Measurements from ENCODE around the gene ZBTB7C.

ZBTB7C gene

DNA sequence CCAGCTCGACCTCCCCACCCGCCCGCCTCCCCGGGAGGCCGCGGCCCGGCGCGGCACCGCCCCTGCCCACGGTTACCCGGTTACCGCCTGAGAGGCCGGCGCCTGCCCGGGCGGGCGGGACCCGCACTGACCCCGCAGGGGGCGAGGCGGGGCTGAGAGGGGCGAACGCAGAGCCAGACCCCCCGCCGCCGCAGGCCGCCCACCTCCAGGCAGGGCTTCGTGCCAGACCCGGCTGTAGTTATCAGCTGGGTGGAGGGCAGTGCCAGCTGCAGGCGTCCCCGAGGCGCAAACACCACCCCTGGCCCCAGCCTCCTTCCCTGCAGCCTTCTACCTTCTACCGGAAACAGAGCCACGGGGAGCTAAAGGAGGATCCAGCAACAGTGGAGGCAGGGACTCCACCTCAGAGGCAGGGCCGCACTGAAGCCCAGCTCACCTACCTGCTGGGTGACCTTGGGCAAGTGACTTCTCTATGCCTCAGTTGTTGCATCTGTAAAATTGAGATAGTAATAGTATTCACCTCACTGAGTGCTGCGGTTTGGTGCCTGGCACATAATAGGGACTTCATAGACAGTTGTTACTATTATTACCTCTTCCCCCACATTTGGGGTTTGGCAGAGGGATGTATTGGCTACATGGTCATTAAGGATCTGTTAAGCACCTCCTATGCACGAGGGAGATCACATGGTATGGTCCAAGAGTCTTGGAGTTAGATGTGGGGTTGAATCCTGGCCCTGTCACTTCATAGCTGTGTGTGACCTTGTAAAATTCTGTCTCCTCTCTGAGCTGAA lies 247.1 kb downstream of the ZBTB7C start:
- DNase-seq (ENCODE audit: low spot score), result no peak
- TF ChIP-seq, protein P1, sequence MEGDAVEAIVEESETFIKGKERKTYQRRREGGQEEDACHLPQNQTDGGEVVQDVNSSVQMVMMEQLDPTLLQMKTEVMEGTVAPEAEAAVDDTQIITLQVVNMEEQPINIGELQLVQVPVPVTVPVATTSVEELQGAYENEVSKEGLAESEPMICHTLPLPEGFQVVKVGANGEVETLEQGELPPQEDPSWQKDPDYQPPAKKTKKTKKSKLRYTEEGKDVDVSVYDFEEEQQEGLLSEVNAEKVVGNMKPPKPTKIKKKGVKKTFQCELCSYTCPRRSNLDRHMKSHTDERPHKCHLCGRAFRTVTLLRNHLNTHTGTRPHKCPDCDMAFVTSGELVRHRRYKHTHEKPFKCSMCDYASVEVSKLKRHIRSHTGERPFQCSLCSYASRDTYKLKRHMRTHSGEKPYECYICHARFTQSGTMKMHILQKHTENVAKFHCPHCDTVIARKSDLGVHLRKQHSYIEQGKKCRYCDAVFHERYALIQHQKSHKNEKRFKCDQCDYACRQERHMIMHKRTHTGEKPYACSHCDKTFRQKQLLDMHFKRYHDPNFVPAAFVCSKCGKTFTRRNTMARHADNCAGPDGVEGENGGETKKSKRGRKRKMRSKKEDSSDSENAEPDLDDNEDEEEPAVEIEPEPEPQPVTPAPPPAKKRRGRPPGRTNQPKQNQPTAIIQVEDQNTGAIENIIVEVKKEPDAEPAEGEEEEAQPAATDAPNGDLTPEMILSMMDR (IDR thresholded peaks at IDR 0.05; ENCODE audit: extremely low read depth, missing control alignments), result no peak

- peak; percentile 90 for DNase-seq (ENCODE audit: low spot score)
- TF ChIP-seq, protein P1 (IDR thresholded peaks at IDR 0.05; ENCODE audit: extremely low read depth, missing control alignments), result no peak
Measured at GRCh38 chr18:48161191-48161910, 247.8 kb downstream of the ZBTB7C start.

DNA sequence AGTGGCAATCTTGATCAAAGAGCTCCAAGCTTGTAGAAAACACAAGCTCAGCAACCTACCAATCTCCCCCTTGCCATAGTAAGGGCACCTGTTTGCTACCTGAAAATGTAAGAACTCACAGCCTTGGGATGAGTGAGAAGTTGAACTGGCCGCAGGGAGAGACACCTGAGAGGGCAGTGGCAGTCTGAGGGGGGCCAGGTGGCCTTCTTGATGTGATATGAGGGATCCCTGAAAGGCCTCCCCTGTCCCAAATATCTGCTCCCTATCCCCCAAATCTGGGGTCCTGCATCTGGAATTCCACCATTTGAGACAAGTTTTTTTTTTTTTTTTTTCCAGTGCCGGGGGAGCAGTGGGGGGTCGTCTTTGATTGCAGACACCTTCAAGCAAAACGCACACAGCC lies 248.6 kb downstream of the ZBTB7C start:
- TF ChIP-seq, protein P1 (IDR thresholded peaks at IDR 0.05; ENCODE audit: extremely low read depth, missing control alignments), result no peak
- no peak for DNase-seq (ENCODE audit: low spot score)

- TF ChIP-seq, protein P1 (IDR thresholded peaks at IDR 0.05; ENCODE audit: extremely low read depth, missing control alignments), result no peak
- DNase-seq (ENCODE audit: low spot score), result no peak
Measured at GRCh38 chr18:48159816-48160215, 249.4 kb downstream of the ZBTB7C start.

GRCh38 chr18:48158721-48159120 lies 250.5 kb downstream of the ZBTB7C start:
- TF ChIP-seq, protein P1 (IDR thresholded peaks at IDR 0.05; ENCODE audit: extremely low read depth, missing control alignments), result no peak
- no peak for DNase-seq (ENCODE audit: low spot score)

- no peak for DNase-seq (ENCODE audit: low spot score)
- TF ChIP-seq, protein P1 (IDR thresholded peaks at IDR 0.05; ENCODE audit: extremely low read depth, missing control alignments), result no peak
Measured at GRCh38 chr18:48157956-48158355, 251.2 kb downstream of the ZBTB7C start.

DNA sequence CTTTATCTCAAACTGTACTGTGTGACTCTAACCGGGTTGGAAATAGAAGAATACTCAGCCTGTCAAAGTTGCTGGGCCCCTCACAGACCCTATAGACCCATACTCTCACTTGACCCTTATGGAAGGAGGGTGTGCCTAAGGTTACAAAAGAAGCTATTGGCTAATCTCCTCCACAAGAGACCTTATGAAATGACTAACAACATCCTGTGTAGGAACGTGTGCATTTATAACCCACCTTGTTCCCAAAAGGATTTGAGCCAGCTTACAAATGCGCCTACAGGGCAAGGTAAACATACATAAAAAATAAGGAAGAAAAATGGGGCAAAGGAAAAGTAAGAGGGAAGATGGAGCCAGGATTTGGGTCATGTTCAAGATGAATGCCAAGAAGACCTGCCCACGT lies 253.3 kb downstream of the ZBTB7C start:
- DNase-seq (ENCODE audit: low spot score), result no peak
- TF ChIP-seq, protein P1 (IDR thresholded peaks at IDR 0.05; ENCODE audit: extremely low read depth, missing control alignments), result no peak
